H1 (cell line): ENCODE measurements around the gene GUCY2D. TPM values are rescaled to one million over a fixed set of nuclear protein-coding genes. Genes with fewer than 3 reads are reported as not detected.

ENCODE experiments used
- CHD1 ChIP-seq: IDR thresholded peaks from 2 replicates; pipeline ENCODE4 v1.6.1; 2012; ENCODE audit warnings: low read depth, low read length, improper control_type of control experiment
- PHF8 ChIP-seq: fragments of 200-600 bp; sonication (generic); conservative IDR thresholded peaks from 2 replicates; pipeline ENCODE4 v1.7.1; 2012; ENCODE audit warnings: low read depth, mild to moderate bottlenecking, inconsistent platforms, low read length, moderate library complexity
- RXRA ChIP-seq: IDR thresholded peaks from 2 replicates; pipeline ENCODE4 v1.6.1; 2011; ENCODE audit warnings: low read depth, mild to moderate bottlenecking, low read length, moderate library complexity; ENCODE audit not compliant: insufficient read depth
- polyA plus RNA-seq, 7 experiments: library from polyadenylated mRNA; depleted of rRNA in 3 of 7; stranded (reverse) in 5 of 7; unstranded in 2 of 7; fragments of >200 nt in 5 of 7; fragments of 200-250 nt in 2 of 7; gene quantifications; 1 replicate in 5 of 7; 2 replicates in 1 of 7; 4 replicates in 1 of 7; pipeline versions ENCODE4 v1.2.1 to v1.2.3, GENCODE V29; 2011 to 2013; ENCODE audit warnings: missing spikeins in 2 of 7, mixed read lengths in 2 of 7
- total RNA-seq: library from RNA; stranded (reverse); fragmentation: NEBNext Ultra II Directional; extraction: Animal tissue kit (Norgen Biotek cat#: 25700); gene quantifications from 2 replicates; pipeline ENCODE4 v1.2.1, GENCODE V29; 2021

GUCY2D gene
- total and polyA plus RNA-seq, 2 of the 8 experiments (the other 6 are each of a cell fraction or from before 2014, with no cell fraction given), result 0.20 to 0.48 TPM

GRCh38 chr17:7982666-7983065 lies 19.7 kb upstream of the GUCY2D start (continued):
- TF ChIP-seq CHD1 (no peak), PHF8 (no peak), RXRA (no peak)
